OCI-LY1 (cell line): ENCODE results near the gene KIFBP.

Experiments
- H2AFZ ChIP-seq: fragments of 200-600 bp; sonication (generic), shearing (Covaris generic); 2 replicates; pipeline ENCODE4 v1.6.0; 2014; ENCODE audit warnings: antibody characterized with exemption, mild to moderate bottlenecking, low read length
- H3F3A ChIP-seq: fragments of 200-600 bp; sonication (generic), shearing (Covaris generic); 2 replicates; pipeline ENCODE4 v1.6.0; 2014; ENCODE audit warnings: mild to moderate bottlenecking, antibody characterized with exemption, low read length, moderate library complexity; ENCODE audit not compliant: insufficient read depth
- H3K27ac ChIP-seq: fragments of 200-600 bp; sonication (generic); 2 replicates; pipeline ENCODE4 v1.5.1; 2014; ENCODE audit warnings: low read length, mixed run types, mild to moderate bottlenecking, low read depth; ENCODE audit not compliant: poor library complexity, severe bottlenecking
- H3K27me3 ChIP-seq: fragments of 200-600 bp; sonication (generic); 2 replicates; pipeline ENCODE4 v1.6.0; 2014; ENCODE audit warnings: antibody characterized with exemption, mild to moderate bottlenecking, low read length, moderate library complexity; ENCODE audit not compliant: insufficient read depth
- H3K36me3 ChIP-seq: fragments of 200-600 bp; sonication (generic); 2 replicates; pipeline ENCODE4 v1.6.1; 2014; ENCODE audit warnings: mild to moderate bottlenecking, antibody characterized with exemption, low read length, moderate library complexity, mixed read lengths; ENCODE audit not compliant: insufficient read depth
- H3K4me1 ChIP-seq: fragments of 200-600 bp; sonication (generic); 2 replicates; pipeline ENCODE4 v1.5.1; 2014; ENCODE audit warnings: mild to moderate bottlenecking, low read length, moderate library complexity; ENCODE audit not compliant: insufficient read depth, severe bottlenecking
- H3K4me2 ChIP-seq: fragments of 200-600 bp; sonication (generic), shearing (Covaris generic); 2 replicates; pipeline ENCODE4 v1.6.1; 2014; ENCODE audit warnings: low read length
- H3K4me3 ChIP-seq: fragments of 200-600 bp; sonication (generic); 2 replicates; pipeline ENCODE4 v1.5.1; 2014; ENCODE audit warnings: low read length, low read depth, mild to moderate bottlenecking, mixed read lengths; ENCODE audit not compliant: poor library complexity, severe bottlenecking
- H3K79me2 ChIP-seq: fragments of 200-600 bp; shearing (Covaris generic); 2 replicates; pipeline ENCODE4 v1.6.1; 2016; ENCODE audit warnings: mixed run types, low read length, mixed read lengths; ENCODE audit not compliant: insufficient read depth
- H3K9ac ChIP-seq: fragments of 200-600 bp; sonication (generic), shearing (Covaris generic); 2 replicates; pipeline ENCODE4 v1.6.1; 2014; ENCODE audit warnings: mild to moderate bottlenecking, low read length, mixed read lengths
- H3K9me2 ChIP-seq: fragments of 200-600 bp; sonication (generic), shearing (Covaris generic); 2 replicates; pipeline ENCODE4 v1.6.1; 2014; ENCODE audit warnings: low read depth, mild to moderate bottlenecking, low read length, mixed read lengths
- H3K9me3 ChIP-seq: fragments of 200-600 bp; shearing (Covaris generic); 2 replicates; pipeline ENCODE4 v1.6.1; 2014; ENCODE audit warnings: low read length, mixed read lengths
- H4K20me1 ChIP-seq: fragments of 200-600 bp; sonication (generic), shearing (Covaris generic); 2 replicates; pipeline ENCODE4 v1.6.0; 2016; ENCODE audit warnings: mild to moderate bottlenecking, low read length; ENCODE audit not compliant: insufficient read depth
- CTCF ChIP-seq: fragments of 200-600 bp; sonication (generic), shearing (Covaris generic); IDR thresholded peaks from 2 replicates; pipeline ENCODE4 v1.5.1; 2017; ENCODE audit warnings: mild to moderate bottlenecking, antibody characterized with exemption, low read length, moderate library complexity, mixed read lengths
- EZH2 ChIP-seq: fragments of 200-600 bp; sonication (generic), shearing (Covaris generic); IDR thresholded peaks from 2 replicates; pipeline ENCODE4 v1.8.0; 2017; ENCODE audit warnings: borderline replicate concordance, mixed run types, mild to moderate bottlenecking, antibody characterized with exemption, low read length, moderate library complexity, mixed read lengths

KIFBP gene

GRCh38 chr10:69042838-69043237 is 54.2 kb downstream of the KIFBP start:
- H3K4me1 ChIP-seq, result peaks cover 30% of the 10 kb centered on the region
- H3K36me3 ChIP-seq, result no peaks in the 10 kb centered on the region; the same call in 1 of the 2 replicates
- no peak overlapping the region for H3K4me3 ChIP-seq
- H3K27ac ChIP-seq, result no peak overlapping the region
- H4K20me1 ChIP-seq, result no peaks in the 10 kb centered on the region
- H3K9ac ChIP-seq, result no peak overlapping the region
- no peak overlapping the region for H3K4me2 ChIP-seq
- H3F3A ChIP-seq, result no peaks in the 10 kb centered on the region
- no peak for TF ChIP-seq CTCF
- no peak for TF ChIP-seq EZH2
- no peak overlapping the region for H2AFZ ChIP-seq
- no peaks in the 10 kb centered on the region for H3K9me3 ChIP-seq
- no peaks in the 10 kb centered on the region; the same call in 1 of the 2 replicates for H3K27me3 ChIP-seq
- no peaks in the 10 kb centered on the region for H3K9me2 ChIP-seq
- no peaks in the 10 kb centered on the region for H3K79me2 ChIP-seq

- Histone ChIP-seq H3K9me3 (no peaks in the 10 kb centered on the region), H4K20me1 (no peaks in the 10 kb centered on the region), H3K27ac (peak overlapping the region; percentile 27), H3K4me2 (peak overlapping the region; percentile 19; the same call in 1 of the 2 replicates), H3K36me3 (no peaks in the 10 kb centered on the region; the same call in 1 of the 2 replicates), H3K4me1 (peaks cover 41% of the 10 kb centered on the region), H3K4me3 (no peak overlapping the region), H3F3A (no peaks in the 10 kb centered on the region), H3K9me2 (no peaks in the 10 kb centered on the region), H3K79me2 (no peaks in the 10 kb centered on the region), H3K27me3 (no peaks in the 10 kb centered on the region; the same call in 1 of the 2 replicates), H2AFZ (peak overlapping the region; percentile 94), H3K9ac (no peak overlapping the region)
- no peak for TF ChIP-seq CTCF
- TF ChIP-seq EZH2, result no peak
These were observed 55.4 kb downstream of the KIFBP start for GRCh38 chr10:69043931-69044531.

GRCh38 chr10:69044546-69044945 is 55.9 kb downstream of the KIFBP start:
- TF ChIP-seq CTCF, result no peak
- H3K9me2 ChIP-seq, result no peaks in the 10 kb centered on the region
- no peaks in the 10 kb centered on the region for H3K9me3 ChIP-seq
- H3K9ac ChIP-seq, result no peak overlapping the region
- H3K27me3 ChIP-seq, result no peaks in the 10 kb centered on the region; the same call in 1 of the 2 replicates
- H3K4me1 ChIP-seq, result peaks cover 45% of the 10 kb centered on the region
- peak overlapping the region; percentile 19; the same call in 1 of the 2 replicates for H3K4me2 ChIP-seq
- H3K79me2 ChIP-seq, result no peaks in the 10 kb centered on the region
- peak overlapping the region; percentile 80; the same call in 1 of the 2 replicates for H2AFZ ChIP-seq
- no peaks in the 10 kb centered on the region; the same call in 1 of the 2 replicates for H3K36me3 ChIP-seq
- H3K27ac ChIP-seq, result peak overlapping the region; percentile 27
- H4K20me1 ChIP-seq, result no peaks in the 10 kb centered on the region
- H3K4me3 ChIP-seq, result no peak overlapping the region
- H3F3A ChIP-seq, result no peaks in the 10 kb centered on the region
